ENCODE data around the gene CER1.

CER1 gene

DNA sequence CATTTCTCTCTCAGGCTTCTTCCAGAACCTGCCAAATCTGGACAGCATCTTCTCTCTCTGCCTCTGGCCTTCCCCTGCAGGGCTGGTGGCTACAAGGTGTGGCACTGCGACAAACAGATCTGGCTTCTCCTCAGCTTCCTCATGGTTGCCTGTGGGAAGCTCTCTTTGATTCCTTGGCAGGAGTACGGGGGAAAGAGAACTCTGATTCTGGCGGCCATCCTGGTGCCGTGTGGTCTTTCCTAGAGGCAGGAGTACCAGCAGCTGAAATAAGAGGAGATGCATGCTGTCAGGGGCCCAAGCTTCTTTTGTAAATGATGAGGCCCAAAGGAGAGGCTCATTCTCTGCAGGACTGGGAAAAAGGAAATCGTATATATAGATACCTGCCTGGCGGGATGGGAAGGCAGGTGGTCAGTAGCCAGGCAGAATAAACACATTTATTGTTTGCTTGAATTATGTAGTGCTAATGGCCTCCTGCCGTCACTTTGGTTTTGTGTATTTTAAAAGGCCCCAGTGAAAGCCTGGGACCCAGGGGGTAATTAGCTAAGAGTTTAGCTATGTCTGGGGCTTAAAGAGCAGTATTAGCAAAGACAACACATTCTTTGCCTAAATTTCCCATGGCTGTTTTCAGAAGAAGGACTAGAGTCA lies at the start of gene CER1:
TSS of gene CER1 (minus strand) at position 343 of the 645 bp plus-strand sequence. CDS start at position 282, 61 bp downstream.
- in situ Hi-C loops (cut with HindIII; ENCODE audit: low pct_ligation_motif_present, low pct_unique_long_range_greater_than_20kb, low sequenced_read_pairs) = no loop called here
- DNase-seq = no peak

DNA sequence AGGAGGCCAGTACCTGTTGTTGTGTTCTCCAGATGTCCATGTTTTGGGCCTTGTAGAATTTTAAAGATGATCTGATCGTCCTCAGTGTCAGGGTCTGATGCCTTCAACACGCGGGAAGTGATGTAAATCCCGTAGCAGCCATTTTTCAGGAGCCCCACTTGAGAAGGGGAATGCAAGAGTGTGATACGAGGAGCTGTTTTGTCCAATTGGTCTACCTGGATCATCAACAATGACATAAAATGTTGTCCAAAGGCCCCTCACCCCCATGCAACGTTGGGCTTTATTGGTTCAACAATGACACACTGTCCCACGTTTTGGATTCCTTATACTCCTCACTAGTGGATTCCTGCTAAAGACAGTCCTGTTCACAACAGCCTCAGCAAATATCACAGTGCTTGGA lies 48.1 kb upstream of the CER1 start:
- in situ Hi-C loops (cut with HindIII; ENCODE audit: low pct_ligation_motif_present, low pct_unique_long_range_greater_than_20kb, low sequenced_read_pairs) = no loop called here

DNA sequence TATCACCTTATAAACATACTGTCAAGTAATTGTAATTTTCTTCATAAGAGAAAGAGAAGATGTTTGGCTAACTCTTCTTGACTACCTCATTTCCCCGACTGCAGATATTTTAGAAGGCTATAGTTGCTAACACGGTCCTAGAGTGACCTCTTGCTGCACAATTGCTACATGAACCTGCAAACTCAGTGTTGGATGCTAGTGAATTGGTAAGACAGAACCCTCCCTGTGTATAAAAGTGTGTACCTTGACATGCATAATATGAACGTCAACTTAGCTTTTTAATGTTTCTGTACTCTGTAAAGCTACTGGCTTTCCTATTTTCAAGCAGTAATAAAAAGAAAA lies 46.7 kb upstream of the CER1 start:
- in situ Hi-C loops (cut with HindIII; ENCODE audit: low pct_ligation_motif_present, low pct_unique_long_range_greater_than_20kb, low sequenced_read_pairs) = no loop called here

More for the DNA sequence above, 48.1 kb upstream of the CER1 start:
- DNase-seq = no peak

GRCh38 chr9:14768405-14769229 lies 46.1 kb upstream of the CER1 start:
- in situ Hi-C loops (cut with HindIII; ENCODE audit: low pct_ligation_motif_present, low pct_unique_long_range_greater_than_20kb, low sequenced_read_pairs) = no loop called here
- peak; percentile 55 for DNase-seq

More for the DNA sequence above, 46.7 kb upstream of the CER1 start:
- DNase-seq = peak; percentile 17

DNA sequence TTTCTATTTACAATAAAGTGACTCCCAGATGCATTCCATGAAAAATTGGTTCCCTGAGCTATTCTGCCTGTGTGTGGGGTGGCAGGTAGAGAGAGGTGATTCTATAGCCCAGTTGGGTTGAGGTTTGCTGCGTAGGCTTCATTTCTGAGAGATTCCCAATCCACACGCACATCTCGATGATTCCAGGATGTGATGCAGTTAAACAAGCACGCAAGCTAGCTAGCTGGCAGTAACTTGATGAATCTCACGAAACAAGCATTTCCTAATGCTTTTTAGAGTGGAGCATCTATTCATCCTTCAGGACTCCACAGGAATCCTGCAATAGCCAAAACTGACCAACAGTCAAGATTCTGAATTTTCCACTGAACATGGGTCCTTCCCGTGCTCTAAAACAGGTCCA lies 43.8 kb upstream of the CER1 start:
- in situ Hi-C loops (cut with HindIII; ENCODE audit: low pct_ligation_motif_present, low pct_unique_long_range_greater_than_20kb, low sequenced_read_pairs) = no loop called here
- DNase-seq = no peak

DNA sequence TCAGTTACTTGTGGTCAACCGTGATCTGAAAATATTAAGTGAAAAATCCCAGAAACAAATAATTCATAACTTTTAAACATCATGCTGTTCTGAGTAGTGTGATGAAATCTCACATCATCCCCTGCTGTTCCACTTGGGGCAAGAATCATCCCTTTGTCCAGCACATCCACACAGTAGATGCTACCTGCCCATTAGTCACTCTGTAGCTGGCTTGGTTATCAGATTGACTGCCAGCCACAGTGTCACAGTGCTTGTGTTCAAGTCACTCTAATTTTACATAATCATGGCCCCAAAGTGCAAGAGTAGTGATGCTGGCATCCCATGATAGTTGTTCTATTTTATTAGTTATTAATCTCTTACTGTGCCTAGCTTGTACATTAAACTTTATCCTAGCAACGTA lies 39.1 kb upstream of the CER1 start:
- no peak for DNase-seq
- in situ Hi-C loops (cut with HindIII; ENCODE audit: low pct_ligation_motif_present, low pct_unique_long_range_greater_than_20kb, low sequenced_read_pairs) = no loop called here

DNA sequence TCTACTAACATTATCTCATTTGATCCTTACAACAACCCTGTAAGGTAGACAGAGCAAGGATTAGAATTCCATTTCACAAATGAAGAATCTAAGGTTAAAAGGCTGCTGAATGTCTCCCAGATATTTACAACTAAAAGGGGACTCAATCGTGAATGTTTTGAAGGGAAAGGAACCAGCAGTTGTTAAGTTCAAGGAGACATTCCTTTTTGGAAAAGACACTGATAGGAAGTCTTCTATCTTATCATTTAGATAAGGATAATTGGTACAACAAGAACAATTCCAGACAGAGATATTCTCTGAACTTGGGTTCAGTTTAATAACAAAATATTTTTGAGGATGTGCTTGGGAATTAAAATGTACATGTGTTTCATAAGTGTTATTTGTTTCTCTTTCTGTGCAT lies 37.5 kb upstream of the CER1 start:
- no peak for DNase-seq
- in situ Hi-C loops (cut with HindIII; ENCODE audit: low pct_ligation_motif_present, low pct_unique_long_range_greater_than_20kb, low sequenced_read_pairs) = no loop called here

DNA sequence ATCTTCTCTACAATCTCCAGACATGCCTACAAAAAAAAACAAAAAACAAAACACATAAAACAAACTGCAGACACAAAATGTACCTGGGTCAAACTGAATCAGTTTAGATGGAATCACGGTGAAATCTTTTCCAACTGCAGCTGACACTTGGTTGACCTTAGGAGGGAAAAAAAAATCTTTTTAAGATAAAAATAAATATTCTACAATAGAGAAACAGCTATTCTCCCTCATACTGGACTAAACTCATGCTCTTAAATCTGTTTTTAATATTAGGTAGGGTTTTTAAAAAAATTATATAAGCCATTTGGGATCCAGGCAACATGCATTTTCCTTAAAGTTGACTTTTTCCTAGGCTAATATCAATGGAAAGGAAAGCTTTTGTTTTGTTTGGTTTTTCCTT lies 33.8 kb upstream of the CER1 start:
- in situ Hi-C loops (cut with HindIII; ENCODE audit: low pct_ligation_motif_present, low pct_unique_long_range_greater_than_20kb, low sequenced_read_pairs) = no loop called here

GRCh38 chr9:14752871-14753270 lies 30.3 kb upstream of the CER1 start:
- in situ Hi-C loops (cut with HindIII; ENCODE audit: low pct_ligation_motif_present, low pct_unique_long_range_greater_than_20kb, low sequenced_read_pairs) = no loop called here
- no peak for DNase-seq

More for the DNA sequence above, 33.8 kb upstream of the CER1 start:
- DNase-seq = no peak

- no peak for DNase-seq
- in situ Hi-C loops (cut with HindIII; ENCODE audit: low pct_ligation_motif_present, low pct_unique_long_range_greater_than_20kb, low sequenced_read_pairs) = no loop called here
These were observed 29.7 kb upstream of the CER1 start for GRCh38 chr9:14752271-14752670.

DNA sequence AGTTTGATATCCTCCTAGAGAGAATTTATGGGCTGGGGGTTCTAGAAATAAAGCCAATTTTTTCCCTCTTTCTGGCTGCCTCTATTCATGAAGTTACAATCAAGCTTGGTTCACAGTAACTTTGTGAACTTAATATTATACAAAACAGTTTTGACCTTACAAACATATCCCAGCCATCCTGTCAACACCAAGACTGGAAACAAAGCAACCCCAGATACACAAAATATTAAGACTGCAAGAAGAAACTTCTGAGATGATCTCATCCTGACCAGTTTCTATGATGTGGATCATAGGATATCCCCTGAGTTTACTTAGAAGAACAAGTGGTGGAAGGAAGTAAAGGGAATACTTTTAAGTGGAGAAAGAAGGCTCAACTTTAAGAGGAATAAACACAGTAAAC lies 28.3 kb upstream of the CER1 start:
- in situ Hi-C loops (cut with HindIII; ENCODE audit: low pct_ligation_motif_present, low pct_unique_long_range_greater_than_20kb, low sequenced_read_pairs) = no loop called here
- no peak for DNase-seq

DNA sequence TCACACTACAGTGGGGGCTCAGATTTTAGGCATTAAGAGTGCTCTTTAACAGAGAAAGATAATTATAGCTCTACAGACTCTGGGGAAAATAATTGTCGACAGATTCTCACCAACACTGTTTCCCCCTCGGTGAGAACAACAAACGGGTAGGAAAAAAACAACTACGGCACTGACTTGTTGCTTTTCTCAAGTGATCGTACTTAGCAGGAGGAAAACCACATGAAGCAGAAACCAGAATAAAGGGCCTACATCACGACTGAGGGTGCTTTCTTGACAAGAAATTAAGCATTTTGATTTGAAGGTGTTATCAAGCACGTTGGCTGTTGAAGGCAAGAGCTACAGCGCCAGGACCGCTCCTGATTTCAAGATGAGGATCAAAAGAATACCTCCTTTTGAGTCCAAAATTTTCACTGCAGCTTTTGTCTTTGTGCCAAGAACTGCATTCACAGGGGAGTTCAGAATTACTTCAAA lies 27.2 kb upstream of the CER1 start:
- no peak for DNase-seq
- in situ Hi-C loops (cut with HindIII; ENCODE audit: low pct_ligation_motif_present, low pct_unique_long_range_greater_than_20kb, low sequenced_read_pairs) = no loop called here

- no peak for DNase-seq
- in situ Hi-C loops (cut with HindIII; ENCODE audit: low pct_ligation_motif_present, low pct_unique_long_range_greater_than_20kb, low sequenced_read_pairs) = no loop called here
These were observed 25.8 kb upstream of the CER1 start for GRCh38 chr9:14748373-14748772.

GRCh38 chr9:14747111-14747510 lies 24.6 kb upstream of the CER1 start:
- in situ Hi-C loops (cut with HindIII; ENCODE audit: low pct_ligation_motif_present, low pct_unique_long_range_greater_than_20kb, low sequenced_read_pairs) = no loop called here
- no peak for DNase-seq

- in situ Hi-C loops (cut with HindIII; ENCODE audit: low pct_ligation_motif_present, low pct_unique_long_range_greater_than_20kb, low sequenced_read_pairs) = no loop called here
- DNase-seq = no peak
These were observed 24.1 kb upstream of the CER1 start for GRCh38 chr9:14746626-14747025.

DNA sequence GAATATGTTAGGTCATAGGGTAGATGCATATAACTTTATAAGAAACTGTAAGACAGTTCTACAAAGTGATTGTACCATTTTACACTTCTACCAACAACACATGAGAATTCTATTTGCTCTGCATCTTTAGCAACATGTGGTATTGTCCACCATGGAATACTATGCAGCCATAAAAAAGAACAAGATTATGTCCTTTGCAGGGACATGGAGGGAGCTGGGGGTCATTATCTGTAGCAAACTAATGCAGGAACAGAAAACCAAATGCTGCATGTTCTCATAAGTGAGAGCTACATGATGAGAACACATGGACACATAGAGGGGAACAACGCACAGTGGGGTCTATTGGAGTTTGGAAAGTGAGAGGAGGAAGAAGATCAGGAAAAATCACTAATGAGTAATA lies 22.2 kb upstream of the CER1 start:
- no peak for DNase-seq
- in situ Hi-C loops (cut with HindIII; ENCODE audit: low pct_ligation_motif_present, low pct_unique_long_range_greater_than_20kb, low sequenced_read_pairs) = no loop called here

- no peak for DNase-seq
- in situ Hi-C loops (cut with HindIII; ENCODE audit: low pct_ligation_motif_present, low pct_unique_long_range_greater_than_20kb, low sequenced_read_pairs) = no loop called here
These were observed 18.8 kb upstream of the CER1 start for GRCh38 chr9:14741369-14741768.

DNA sequence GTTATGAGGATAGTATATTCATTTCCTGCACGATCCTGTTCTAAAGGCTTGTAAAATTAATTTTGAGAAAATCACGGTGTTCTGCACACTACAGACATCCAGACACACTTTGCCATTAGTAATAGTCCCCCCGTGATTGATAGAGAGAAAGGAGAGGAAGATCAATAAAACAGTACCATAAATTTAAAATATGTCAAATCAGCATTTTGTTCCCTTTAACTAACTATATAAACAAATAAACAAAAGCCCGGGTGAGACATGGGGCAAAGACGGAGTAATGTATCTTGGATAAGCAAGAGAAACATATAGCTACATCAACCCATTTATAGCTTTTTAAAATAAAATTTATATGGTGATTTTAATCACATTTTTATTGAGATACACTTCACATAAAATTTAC lies 10.6 kb upstream of the CER1 start:
- in situ Hi-C loops (cut with HindIII; ENCODE audit: low pct_ligation_motif_present, low pct_unique_long_range_greater_than_20kb, low sequenced_read_pairs) = no loop called here

DNA sequence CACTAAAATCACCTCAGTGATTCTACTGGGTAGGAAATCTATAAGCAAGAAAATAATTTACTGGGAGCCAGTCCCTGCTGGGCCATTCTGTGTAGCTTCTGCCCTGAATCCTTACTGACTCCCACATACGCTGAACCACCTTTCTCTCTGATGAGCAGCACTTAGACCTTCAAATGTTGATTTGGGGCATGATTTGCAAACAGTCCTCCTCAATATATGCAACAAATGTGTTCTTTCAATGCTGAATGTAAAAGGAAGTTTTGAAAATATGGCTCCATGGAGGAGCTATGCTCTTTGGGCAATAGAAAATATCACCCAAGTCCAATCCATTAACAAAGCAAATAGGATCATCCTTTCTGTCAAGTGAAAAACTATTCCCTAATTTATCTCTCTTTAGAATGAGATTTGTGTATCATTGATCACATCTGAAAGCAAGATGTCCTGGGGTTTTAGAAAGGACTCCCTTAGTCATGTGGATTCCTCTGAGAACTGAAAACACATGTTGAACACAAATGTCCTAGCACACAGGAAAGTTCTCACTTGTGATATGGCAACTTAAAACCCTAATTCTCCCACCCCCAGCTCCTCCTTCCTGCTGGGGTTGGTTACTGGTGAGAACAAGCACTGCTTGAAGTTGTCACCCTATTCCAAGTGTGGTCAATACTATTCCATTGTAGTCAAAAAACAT lies 8.9 kb upstream of the CER1 start:
- in situ Hi-C loops (cut with HindIII; ENCODE audit: low pct_ligation_motif_present, low pct_unique_long_range_greater_than_20kb, low sequenced_read_pairs) = no loop called here
- no peak for DNase-seq

More for the DNA sequence above, 10.6 kb upstream of the CER1 start:
- no peak for DNase-seq
